Urothelium cell line (cell line): ENCODE data around the gene DUSP15.
A peak's percentile ranks its signal among the peaks of the same experiment; 100 is the strongest.
"Not testable (repeated sequence)": the region's sequence is repeated elsewhere in the genome, so short reads cannot be mapped to it uniquely, and the experiment has no call there.

Source experiments
- DNase-seq: peaks from one replicate; pipeline ENCODE4 v3.0.0; 2011; ENCODE audit warnings: low spot score, mixed read lengths
- FAIRE-seq: peaks from 2 replicates; lab custom pipeline; 2011; peaks lifted over from hg19 to GRCh38; lab: Jason Lieb, UNC

The DUSP15 gene

GRCh38 chr20:31869942-31870725, at the start of gene DUSP15, which contains the start of gene TTLL9:
TSS of gene DUSP15 (minus strand) at chr20:31870527. CDS start at chr20:31870337, 190 bp downstream.
TSS of gene TTLL9 (plus strand) at chr20:31870634. CDS start at chr20:31871127, 493 bp downstream.
- DNase-seq = peak; percentile 70
- peak; percentile 48 for FAIRE-seq

- FAIRE-seq (no peak), DNase-seq (no peak)
Observed at GRCh38 chr20:31919410-31920155, 49.3 kb upstream of the DUSP15 start.

GRCh38 chr20:31918466-31919105, 48.3 kb upstream of the DUSP15 start:
- FAIRE-seq (no peak), DNase-seq (no peak)

GRCh38 chr20:31917962-31918412, 47.7 kb upstream of the DUSP15 start:
- not testable (repeated sequence) for FAIRE-seq, DNase-seq

- FAIRE-seq (no peak), DNase-seq (no peak)
Observed at GRCh38 chr20:31916708-31917107, 46.4 kb upstream of the DUSP15 start.

GRCh38 chr20:31915491-31916280, 45.4 kb upstream of the DUSP15 start:
- DNase-seq (no peak), FAIRE-seq (no peak)

GRCh38 chr20:31914170-31914569, 43.8 kb upstream of the DUSP15 start:
- no peak for FAIRE-seq
- no peak for DNase-seq

GRCh38 chr20:31913431-31914157, 43.3 kb upstream of the DUSP15 start:
- FAIRE-seq (no peak), DNase-seq (no peak)

GRCh38 chr20:31910071-31910803, 39.9 kb upstream of the DUSP15 start:
- DNase-seq (no peak), FAIRE-seq (no peak)

- DNase-seq = no peak
Observed at GRCh38 chr20:31909253-31910070, 39.1 kb upstream of the DUSP15 start.

GRCh38 chr20:31908424-31908823, 38.1 kb upstream of the DUSP15 start:
- FAIRE-seq (peak; percentile 44), DNase-seq (no peak)

More at GRCh38 chr20:31909253-31910070, 39.1 kb upstream of the DUSP15 start:
- no peak for FAIRE-seq

- DNase-seq (no peak), FAIRE-seq (no peak)
Observed at GRCh38 chr20:31908016-31908415, 37.7 kb upstream of the DUSP15 start.

GRCh38 chr20:31907046-31907445, 36.7 kb upstream of the DUSP15 start:
- DNase-seq (no peak), FAIRE-seq (no peak)

- no peak for DNase-seq
- no peak for FAIRE-seq
Observed at GRCh38 chr20:31906001-31906400, 35.7 kb upstream of the DUSP15 start.

- FAIRE-seq (no peak), DNase-seq (no peak)
Observed at GRCh38 chr20:31903627-31904386, 33.5 kb upstream of the DUSP15 start.

GRCh38 chr20:31901615-31902014, 31.3 kb upstream of the DUSP15 start:
- no peak for DNase-seq
- no peak for FAIRE-seq

GRCh38 chr20:31897541-31897940, 27.2 kb upstream of the DUSP15 start:
- no peak for DNase-seq
- no peak for FAIRE-seq

GRCh38 chr20:31896049-31896448, 25.7 kb upstream of the DUSP15 start:
- DNase-seq (no peak), FAIRE-seq (no peak)
